Esophagus muscularis mucosa (tissue), 4 donors: ENCODE data around the gene FGD1. TPM values are rescaled to one million over a fixed set of nuclear protein-coding genes. Genes with fewer than 3 reads are reported as not detected.

Experiments
- DNase-seq: peaks from one replicate; pipeline ENCODE4 v3.0.0-alpha.2; 2017; ENCODE audit errors: extremely low spot score
- H3K27ac ChIP-seq, 4 donors: fragments of 200-600 bp; sonication (generic); replicated peaks in 1 of 4; 1 replicate in 3 of 4; 2 replicates in 1 of 4; pipeline ENCODE4 v1.5.1; 2016 to 2019; ENCODE audit warnings: mild to moderate bottlenecking in 1 of 4
- H3K27me3 ChIP-seq, 4 donors: fragments of 200-600 bp; sonication (generic); one replicate each; pipeline versions ENCODE4 v1.5.1 to v1.6.0; 2016 to 2019
- H3K36me3 ChIP-seq, 4 donors: fragments of 200-600 bp; sonication (generic); one replicate each; pipeline ENCODE4 v1.5.1; 2016 to 2019
- H3K4me1 ChIP-seq, 4 donors: fragments of 200-600 bp; sonication (generic); one replicate each; pipeline ENCODE4 v1.5.1; 2016 to 2019
- H3K4me3 ChIP-seq, 4 donors: fragments of 200-600 bp; sonication (generic); 1 replicate in 2 of 4; 2 replicates in 2 of 4; pipeline ENCODE4 v1.5.1; 2016 to 2019; ENCODE audit warnings: mild to moderate bottlenecking in 4 of 4, moderate library complexity in 1 of 4
- H3K9me3 ChIP-seq, 4 donors: fragments of 200-600 bp; sonication (generic); 1 replicate in 3 of 4; 2 replicates in 1 of 4; pipeline ENCODE4 v1.5.1; 2016 to 2019
- CTCF ChIP-seq, 3 experiments: fragments of 200-600 bp in 2 of 3; fragments of 450-650 bp in 1 of 3; sonication (generic) in 2 of 3; IDR thresholded peaks; one replicate each; pipeline ENCODE4 v1.5.1; 2017 to 2019; ENCODE audit warnings: antibody characterized with exemption in 3 of 3, mild to moderate bottlenecking in 2 of 3, moderate library complexity in 1 of 3
- EP300 ChIP-seq: sonication (generic); formaldehyde crosslinking; IDR thresholded peaks from one replicate; pipeline ENCODE4 v1.6.1; 2017; ENCODE audit warnings: antibody characterized with exemption
- POLR2A ChIP-seq: fragments of 450-650 bp; IDR thresholded peaks from one replicate; pipeline ENCODE4 v1.6.1; 2017; ENCODE audit warnings: antibody characterized with exemption, moderate library complexity, mild to moderate bottlenecking, low read depth
- POLR2AphosphoS5 ChIP-seq, 2 donors: sonication (generic); formaldehyde crosslinking; IDR thresholded peaks; one replicate each; pipeline ENCODE4 v1.6.1; 2017; ENCODE audit warnings: antibody characterized with exemption in 2 of 2
- WGBS: methylation state at CpG from one replicate; pipeline ENCODE4 v1.1.5; 2018; 5-methylcytosine and 5-hydroxymethylcytosine counted together
- intact Hi-C: fragments of 100-400 bp; cut with DNase I; formaldehyde crosslinking; loops from one replicate; pipeline ENCODE4 v1.15.1; 2023
- total RNA-seq, 4 donors: library from RNA; depleted of rRNA; stranded (reverse); fragments of >200 nt; gene quantifications; one replicate each; pipeline versions ENCODE4 v1.1.0 to v1.2.1, GENCODE V29; 2016

FGD1 gene
- total RNA-seq, 4 donors from 2014 or later, result 3.7 to 11.4 (median 6.3) TPM

GRCh38 chrX:54529552-54530356, 33.7 kb upstream of the FGD1 start, which contains the start of gene GNL3L:
Gene GNL3L (plus strand): TSS chrX:54530219. CDS start chrX:54532567, 2,348 bp downstream.
- peak; percentile 22 to 71 for TF ChIP-seq POLR2AphosphoS5 (IDR thresholded peaks at IDR 0.05)
- no peak for TF ChIP-seq EP300
- WGBS, result 45% methylated on average over 24 of the region's 51 CpGs
- no peaks in the 10 kb centered on the region for H3K27me3 ChIP-seq
- no peaks in the 10 kb centered on the region for H3K9me3 ChIP-seq
- intact Hi-C loops, result loop anchor here (10.0 kb wide), 1 partner anchor 175 kb away; the partner anchor contains the start of gene WNK3
- peaks cover 0 to 31% (median 25%) of the 10 kb centered on the region in 4 donors for H3K4me1 ChIP-seq
- no peaks in the 10 kb centered on the region for H3K36me3 ChIP-seq
- peak within 1 kb of the TSS; percentile 76 to 87 (median 80) for H3K27ac ChIP-seq
- peak within 1 kb of the TSS; percentile 62 to 73 (median 66) for H3K4me3 ChIP-seq
- DNase-seq, result peak; percentile 96

GRCh38 chrX:54529151-54529550, 33.1 kb upstream of the FGD1 start:
- 40% methylated on average over 3 of the region's 3 CpGs for WGBS
- intact Hi-C loops, result loop anchor here (10.0 kb wide), 1 partner anchor 174 kb away; the partner anchor contains the start of gene WNK3
- Histone ChIP-seq H3K4me1 (peaks cover 0 to 25% (median 23%) of the 10 kb centered on the region in 4 donors), H3K4me3 (peak overlapping the region; percentile 62 to 73 (median 66)), H3K36me3 (no peaks in the 10 kb centered on the region), H3K27ac (peak overlapping the region; percentile 76 to 87 (median 80)), H3K9me3 (no peaks in the 10 kb centered on the region), H3K27me3 (no peaks in the 10 kb centered on the region)
- no peak for DNase-seq
- no peak for TF ChIP-seq EP300
- no peak for TF ChIP-seq POLR2AphosphoS5 (IDR thresholded peaks at IDR 0.05)
- no peak for TF ChIP-seq POLR2A
- no peak for TF ChIP-seq CTCF (IDR thresholded peaks at IDR 0.05)

GRCh38 chrX:54509400-54509799, 13.4 kb upstream of the FGD1 start:
- TF ChIP-seq POLR2A (no peak), CTCF (IDR thresholded peaks at IDR 0.05) (no peak), POLR2AphosphoS5 (IDR thresholded peaks at IDR 0.05) (no peak), EP300 (no peak)
- H3K4me3 ChIP-seq, result no peak overlapping the region
- H3K27ac ChIP-seq, result no peak overlapping the region
- 58% methylated on average over 4 of the region's 4 CpGs for WGBS
- intact Hi-C loops, result no loop called here
- no peaks in the 10 kb centered on the region for H3K36me3 ChIP-seq
- H3K27me3 ChIP-seq, result no peaks in the 10 kb centered on the region
- H3K4me1 ChIP-seq, result no peaks in the 10 kb centered on the region
- DNase-seq, result no peak
- H3K9me3 ChIP-seq, result no peaks in the 10 kb centered on the region

- Histone ChIP-seq H3K27me3 (no peaks in the 10 kb centered on the region), H3K4me3 (no peak overlapping the region), H3K9me3 (no peaks in the 10 kb centered on the region), H3K36me3 (no peaks in the 10 kb centered on the region), H3K27ac (peak overlapping the region; percentile 78 to 84 (median 80)), H3K4me1 (peaks cover 2 to 31% (median 26%) of the 10 kb centered on the region in 4 donors)
- TF ChIP-seq POLR2AphosphoS5 (IDR thresholded peaks at IDR 0.05) (no peak), POLR2A (no peak), CTCF (IDR thresholded peaks at IDR 0.05) (no peak), EP300 (no peak)
- intact Hi-C loops, result no loop called here
- no peak for DNase-seq
- WGBS, result 83% methylated on average over 6 of the region's 6 CpGs
Measured at GRCh38 chrX:54496936-54497335, 902 bp upstream of the FGD1 start.

GRCh38 chrX:54496517-54496852, 451 bp upstream of the FGD1 start:
- peaks cover 2 to 33% (median 28%) of the 10 kb centered on the region in 4 donors for H3K4me1 ChIP-seq
- DNase-seq, result no peak
- peak overlapping the region; percentile 78 to 84 (median 80) for H3K27ac ChIP-seq
- WGBS, result 57% methylated on average over 5 of the region's 5 CpGs
- no peaks in the 10 kb centered on the region for H3K36me3 ChIP-seq
- intact Hi-C loops, result no loop called here
- H3K9me3 ChIP-seq, result no peaks in the 10 kb centered on the region
- H3K27me3 ChIP-seq, result no peaks in the 10 kb centered on the region
- no peak for TF ChIP-seq CTCF (IDR thresholded peaks at IDR 0.05)
- no peak for TF ChIP-seq POLR2AphosphoS5 (IDR thresholded peaks at IDR 0.05)
- no peak for TF ChIP-seq EP300
- TF ChIP-seq POLR2A, result no peak
- peak overlapping the region; percentile 65 to 74 (median 68) for H3K4me3 ChIP-seq
